HG03095 (cell line): ENCODE data around the gene TBC1D22A.

Experiments used
- ATAC-seq: cut with Tn5 transposase; IDR thresholded peaks from one replicate; pipeline ENCODE4 v1.9.1; 2021; ENCODE audit warnings: moderate library complexity; ENCODE audit not compliant: unreplicated experiment

The TBC1D22A gene

DNA sequence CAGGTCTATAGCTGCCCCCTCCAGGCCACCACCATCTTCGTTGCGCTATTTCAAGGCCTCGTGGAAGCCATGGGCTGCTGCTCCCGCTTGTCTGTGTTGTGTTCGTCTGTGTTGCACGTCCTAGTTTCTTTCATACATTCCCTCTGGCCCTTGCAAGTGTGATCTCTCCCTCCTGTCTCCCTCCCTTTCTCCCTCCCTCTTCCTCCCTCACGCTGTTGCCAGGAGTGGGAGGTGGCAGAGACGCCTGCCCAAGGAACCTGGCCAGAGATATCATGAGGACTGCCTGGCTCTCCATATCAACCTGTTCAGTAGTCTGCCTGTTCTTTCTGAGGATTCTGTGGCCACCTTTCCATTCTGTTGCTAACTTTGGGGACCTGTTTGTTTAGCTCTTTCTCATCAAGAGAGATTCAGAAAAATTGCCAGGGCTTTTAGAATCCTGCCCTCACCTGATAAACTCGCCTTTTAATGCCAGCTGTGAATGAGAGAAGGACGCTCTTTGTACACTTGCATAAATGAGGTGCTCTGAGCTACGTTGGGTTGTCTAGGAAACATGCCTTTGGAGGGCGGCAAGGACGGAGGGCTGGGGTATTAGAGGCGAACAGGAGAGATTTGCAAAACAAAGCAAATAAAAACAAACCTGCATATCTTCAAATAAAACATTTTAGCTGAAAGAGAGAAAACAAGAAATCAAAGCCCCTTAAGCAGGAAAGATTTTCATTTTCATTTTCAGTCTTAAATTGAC, 185.2 kb downstream of the TBC1D22A start:
- no peak for ATAC-seq

- ATAC-seq = no peak
Observed at GRCh38 chr22:46948411-46949144, 186.1 kb downstream of the TBC1D22A start.

GRCh38 chr22:46951350-46951749, 188.9 kb downstream of the TBC1D22A start:
- ATAC-seq = no peak

DNA sequence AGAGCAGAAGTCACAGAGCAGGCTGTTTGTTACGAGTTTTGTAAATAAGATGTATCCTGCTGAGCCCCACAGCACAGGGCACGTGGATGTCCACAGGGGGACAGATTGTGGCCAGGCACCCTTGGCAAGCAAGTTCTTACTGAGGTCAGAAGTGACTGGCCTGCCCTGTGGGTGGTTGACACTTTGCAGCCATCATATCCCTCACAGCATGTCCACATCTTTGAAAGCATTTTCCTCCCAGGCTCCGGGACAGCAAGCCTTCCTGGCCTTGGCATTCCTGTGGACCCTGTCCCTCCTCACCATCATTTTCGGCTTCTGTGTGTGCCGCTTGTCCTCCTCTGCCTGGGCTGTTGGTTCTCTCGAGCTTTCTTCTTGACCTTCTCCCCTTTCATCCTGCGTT, 189.5 kb downstream of the TBC1D22A start:
- ATAC-seq = no peak

DNA sequence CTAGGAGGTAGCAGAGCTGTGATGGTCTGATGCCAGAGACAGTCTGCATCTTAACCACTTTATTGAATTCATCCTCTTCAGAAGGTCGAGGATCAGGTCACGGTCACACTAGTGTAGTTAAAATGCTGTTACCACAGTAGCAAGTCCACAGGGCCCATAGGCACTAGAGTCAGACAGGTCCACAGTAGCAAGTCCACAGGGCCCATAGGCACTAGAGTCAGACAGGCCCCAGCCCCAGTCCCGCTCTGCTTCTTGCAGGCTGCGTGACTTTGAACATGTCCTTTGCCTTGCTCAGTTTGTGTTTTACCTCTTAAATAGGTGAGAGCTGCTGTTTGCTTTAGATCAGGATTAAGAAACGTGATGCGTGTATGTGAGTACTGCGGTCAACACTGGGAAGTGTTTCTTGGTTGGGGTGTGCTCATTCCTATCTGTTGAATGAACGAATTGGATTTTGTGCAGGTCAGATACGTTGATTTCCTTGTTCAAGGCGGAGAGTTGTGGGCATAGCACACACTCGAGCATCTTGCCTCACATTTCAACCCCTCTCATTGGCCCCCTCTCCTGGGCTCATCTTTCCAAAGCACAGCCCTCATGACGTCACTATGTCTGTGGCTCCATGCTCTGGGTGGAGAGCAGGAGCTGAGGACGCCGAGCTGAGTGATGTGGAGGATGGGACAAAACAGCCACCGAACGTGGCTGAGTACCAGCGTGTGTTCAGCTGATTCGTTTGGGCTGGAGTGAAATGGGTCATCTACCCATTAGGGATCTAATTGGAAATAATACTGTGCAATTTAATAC, 191.7 kb downstream of the TBC1D22A start:
- no peak for ATAC-seq

GRCh38 chr22:46954781-46955180, 192.3 kb downstream of the TBC1D22A start:
- ATAC-seq = no peak

DNA sequence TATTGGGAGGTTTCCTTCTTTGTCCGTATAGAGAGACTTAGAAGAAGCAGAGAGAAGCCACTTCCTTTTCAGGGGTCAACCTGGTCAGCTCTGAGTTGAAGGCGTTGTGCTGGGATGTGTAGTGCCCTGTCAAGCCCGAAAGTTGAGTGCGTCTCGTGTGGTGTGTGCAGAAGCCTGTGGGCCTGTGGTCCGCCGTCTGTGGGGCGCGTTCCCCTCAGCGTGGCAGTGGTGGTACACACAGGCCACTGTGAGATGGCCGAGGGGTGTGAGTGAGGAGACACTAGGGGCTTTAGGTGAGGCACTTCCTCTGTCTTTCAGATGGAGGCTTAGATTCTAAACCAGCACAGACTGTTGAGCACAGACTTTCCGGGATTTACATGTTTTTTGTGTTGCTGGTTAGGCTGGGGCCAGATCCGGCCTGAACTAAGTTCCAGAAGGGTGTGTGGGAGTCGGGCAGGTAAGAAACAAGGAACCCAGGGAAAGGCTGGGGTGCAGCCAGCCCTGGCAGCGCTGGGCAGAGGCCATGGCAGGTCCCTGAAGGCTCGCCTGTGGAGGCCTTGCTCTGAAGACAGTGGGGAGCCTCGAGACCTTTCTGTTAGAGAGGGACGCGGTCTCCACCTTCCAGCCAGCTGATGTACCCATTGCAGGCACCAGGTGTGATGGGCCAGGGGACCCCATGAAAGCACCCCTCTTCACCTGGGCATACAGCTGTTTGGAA, 194.2 kb downstream of the TBC1D22A start:
- ATAC-seq = no peak

DNA sequence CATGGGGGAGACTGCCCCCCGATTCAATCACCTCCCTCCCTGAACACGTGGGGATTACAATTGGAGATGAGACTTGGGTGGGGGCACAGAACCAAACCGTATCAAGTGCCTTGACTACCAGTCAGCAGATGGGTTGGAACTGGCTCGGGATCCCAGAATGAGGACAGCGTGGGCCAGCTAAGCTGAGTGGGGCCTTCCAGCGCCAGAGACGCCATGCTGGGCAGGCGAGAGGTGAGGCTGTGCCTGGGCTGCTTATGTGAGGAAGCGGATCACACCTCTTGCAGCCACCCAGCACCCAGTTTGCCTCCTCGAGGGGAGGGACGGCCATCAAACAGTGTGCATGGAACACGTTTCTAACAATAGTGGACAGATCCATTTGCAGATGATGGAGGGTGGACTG, 195.1 kb downstream of the TBC1D22A start:
- no peak for ATAC-seq

- ATAC-seq = no peak
Observed at GRCh38 chr22:46958191-46958590, 195.7 kb downstream of the TBC1D22A start.

GRCh38 chr22:46958658-46959057, 196.2 kb downstream of the TBC1D22A start:
- no peak for ATAC-seq

- no peak for ATAC-seq
Observed at GRCh38 chr22:46959369-46959768, 196.9 kb downstream of the TBC1D22A start.

DNA sequence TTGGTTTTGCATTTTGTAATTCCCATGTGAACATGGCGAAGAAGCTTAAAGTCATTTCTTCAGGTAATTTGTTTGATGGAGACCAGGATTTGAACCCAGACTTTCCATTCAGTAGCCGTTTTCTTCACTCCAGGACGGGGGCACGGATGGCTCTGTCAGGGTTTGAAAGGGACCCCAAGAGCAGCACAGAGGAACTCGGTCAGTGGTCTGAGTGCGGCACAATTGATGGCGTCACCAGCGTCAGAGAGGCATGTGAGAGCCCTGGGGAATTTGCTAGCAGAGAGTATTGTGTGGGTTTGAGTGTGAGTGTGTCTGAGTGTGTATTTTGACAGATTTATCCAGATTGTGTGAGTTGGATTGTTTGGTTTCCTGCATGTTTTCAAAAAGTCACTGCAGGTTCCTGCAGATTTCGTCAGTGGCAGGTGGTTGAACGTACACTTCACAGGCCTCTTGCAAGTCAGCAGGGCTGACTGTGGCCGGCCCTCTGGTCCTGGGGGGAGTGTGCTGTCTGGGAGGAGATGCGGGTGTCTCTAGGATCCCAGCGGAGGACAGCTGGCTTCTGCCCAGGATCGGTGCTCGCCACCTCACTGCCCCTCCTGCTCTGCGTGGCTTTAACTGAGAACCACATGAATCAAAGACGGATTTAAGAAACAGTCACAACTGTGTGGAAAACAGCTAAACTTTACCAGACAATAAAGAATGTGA, 199.3 kb downstream of the TBC1D22A start:
- ATAC-seq = no peak

DNA sequence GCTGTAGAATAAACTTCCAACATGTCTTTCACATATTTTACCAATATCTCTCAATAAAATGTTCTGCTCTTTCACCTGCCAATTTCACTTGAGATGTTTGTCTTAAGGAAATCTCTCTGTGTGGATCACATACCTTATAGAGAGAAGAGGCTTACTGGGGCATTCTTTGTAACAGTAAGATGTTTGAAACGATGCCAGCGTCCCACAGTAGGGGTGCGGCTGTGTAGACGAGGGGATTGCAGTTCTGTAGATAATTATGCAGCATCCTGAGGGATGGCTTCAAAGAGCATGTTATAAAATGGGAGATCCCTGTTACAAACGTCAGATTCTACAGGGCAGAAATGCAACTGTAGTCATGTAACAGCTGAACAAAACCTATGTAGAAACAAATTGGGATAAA, 200.0 kb downstream of the TBC1D22A start:
- no peak for ATAC-seq

DNA sequence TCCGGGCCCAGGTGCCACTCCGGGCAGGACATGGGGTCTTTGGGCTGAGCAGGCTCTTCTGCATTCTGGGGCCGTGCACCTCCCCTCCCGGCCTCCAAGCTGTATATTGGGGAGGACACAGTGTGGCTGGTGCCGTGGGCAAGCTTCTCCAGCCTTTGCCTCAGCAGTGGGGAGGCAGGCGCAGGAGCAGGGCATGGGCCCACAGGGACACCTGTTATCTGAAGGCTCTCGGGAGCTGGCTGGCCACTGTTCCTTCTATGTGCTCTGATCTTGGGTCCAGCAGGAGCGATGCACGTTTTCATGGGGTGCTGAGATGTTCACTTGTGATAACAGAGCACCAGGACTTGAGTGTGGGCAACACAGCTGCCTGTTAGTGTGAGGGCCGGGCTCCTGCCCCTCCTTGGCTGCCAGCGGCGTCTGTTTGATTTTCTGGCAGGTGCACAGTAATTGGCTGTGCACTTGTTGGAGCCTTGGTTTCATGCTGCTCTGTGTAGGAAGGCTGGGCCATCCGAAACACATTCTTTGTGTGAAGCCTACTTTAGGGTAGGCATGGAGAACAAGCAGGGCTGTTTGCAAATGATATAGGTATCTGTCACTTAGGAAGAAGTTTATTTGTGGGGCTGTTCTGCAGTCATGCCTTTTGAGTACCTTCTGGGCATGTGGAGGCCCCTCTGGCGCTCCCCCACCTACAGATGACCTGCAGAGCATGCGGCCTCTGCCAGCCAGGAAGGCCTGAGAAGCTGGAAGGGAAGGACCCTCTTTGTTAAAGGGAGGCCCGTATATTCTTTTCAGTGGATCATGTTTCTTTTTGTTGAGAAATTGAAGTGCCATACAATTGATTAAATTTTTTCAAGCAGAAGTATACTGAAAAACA, 201.5 kb downstream of the TBC1D22A start:
- no peak for ATAC-seq

- no peak for ATAC-seq
Observed at GRCh38 chr22:46964773-46965550, 202.5 kb downstream of the TBC1D22A start.

DNA sequence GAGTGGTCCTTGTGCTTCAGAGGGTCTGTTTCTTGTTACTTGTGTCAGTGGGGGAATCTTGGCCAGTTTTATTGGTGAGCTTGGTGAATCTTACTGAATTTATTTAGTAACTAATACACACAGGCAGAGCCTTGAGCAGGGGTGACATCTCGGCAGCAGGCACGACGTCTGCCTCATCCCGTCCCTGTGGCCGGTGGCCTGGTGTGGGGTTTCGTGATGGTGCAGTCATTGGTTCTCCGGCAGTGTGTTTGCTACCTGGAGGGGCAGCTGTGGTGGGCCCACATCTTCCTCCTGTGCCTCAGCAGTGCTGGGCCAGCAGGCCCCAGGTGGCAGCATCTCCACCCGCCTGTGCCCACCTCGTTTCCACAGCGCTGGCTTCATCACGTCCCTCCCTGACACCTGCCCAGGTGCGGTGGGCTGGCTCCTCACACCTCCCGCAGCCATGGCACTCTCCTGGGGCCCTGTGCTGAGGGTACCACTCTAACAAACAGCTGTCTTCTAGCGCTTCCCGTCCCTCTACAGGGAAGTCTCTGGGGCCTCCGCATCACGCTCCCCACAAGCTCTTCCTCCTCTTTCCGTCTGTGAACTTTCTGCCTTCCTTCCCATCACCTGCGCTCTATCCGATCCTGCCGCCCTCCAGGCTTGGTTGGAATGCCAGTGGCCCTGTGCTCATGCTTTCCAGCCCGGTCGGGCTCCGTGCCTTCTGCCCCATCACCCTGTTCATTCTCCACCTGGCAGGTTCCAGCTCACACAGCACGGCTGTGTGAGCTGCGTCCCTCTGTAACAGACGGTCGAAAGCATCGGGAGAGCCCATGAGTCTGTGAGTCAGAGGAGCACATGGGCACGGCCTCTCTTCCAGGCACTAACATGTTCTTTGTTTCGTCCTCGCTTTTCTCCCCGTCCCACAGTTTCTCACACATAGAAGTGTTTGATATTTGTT, 203.4 kb downstream of the TBC1D22A start:
- no peak for ATAC-seq

DNA sequence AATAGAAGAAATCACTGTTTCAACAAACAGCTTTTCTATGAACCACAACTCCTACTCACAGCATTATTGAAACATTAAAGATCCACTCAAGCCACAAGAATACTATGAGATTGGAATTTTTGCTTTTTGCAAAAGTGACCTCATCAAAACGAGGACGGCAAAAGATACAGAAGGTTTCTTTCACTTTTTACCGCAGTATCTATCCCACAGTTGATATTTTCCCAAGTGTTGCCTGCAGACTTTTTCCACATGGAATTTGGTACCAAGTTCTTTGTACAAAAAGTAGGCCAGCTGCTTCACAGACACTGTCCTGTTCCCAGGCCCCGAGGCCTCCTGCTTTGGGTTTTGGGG, 204.0 kb downstream of the TBC1D22A start:
- ATAC-seq = no peak

DNA sequence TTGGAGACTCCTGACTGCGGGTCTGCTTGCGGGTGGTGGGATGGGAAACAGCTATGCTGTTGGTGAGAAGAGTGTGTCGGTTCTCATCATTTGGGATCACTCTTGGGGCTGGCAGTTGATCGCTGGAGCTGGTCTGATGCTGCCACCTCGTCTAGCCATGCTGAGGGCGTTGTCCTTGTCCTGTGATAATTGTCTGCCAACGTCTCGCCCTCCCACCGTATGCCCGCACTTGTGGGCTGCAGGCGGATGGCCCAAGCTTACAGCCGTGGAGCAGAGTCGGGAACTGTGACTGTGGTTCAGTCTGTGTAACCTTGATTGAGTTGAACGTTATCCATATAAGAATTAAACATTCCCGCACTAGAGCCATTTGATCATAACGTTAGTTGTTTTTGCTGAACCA, 204.4 kb downstream of the TBC1D22A start:
- ATAC-seq = no peak
